IMR-90 (cell line): ENCODE data around the gene KANSL3. TPM values are rescaled to one million over a fixed set of nuclear protein-coding genes. Genes with fewer than 3 reads are reported as not detected.
"Not testable (repeated sequence)": the region's sequence is repeated elsewhere in the genome, so short reads cannot be mapped to it uniquely, and the experiment has no call there.

Experiments
- ATAC-seq: fragments of 200-7000 bp; cut with Tn5 transposase; 2 replicates; pipeline ENCODE4 v1.9.1; 2020; ENCODE audit warnings: low read depth, mild to moderate bottlenecking, moderate library complexity
- BruUV-seq: library from RNA; stranded (reverse); fragments of 400-500 nt; replicated peaks from 2 replicates; lab custom pipeline; 2021; lab: Mats Ljungman, UMichigan
- CTCF ChIA-PET: fragments of 300-600 bp; formaldehyde crosslinking; extraction: SDS; loops from one replicate; lab custom pipeline; 2021; ENCODE audit warnings: antibody characterized with exemption; lab: Yijun Ruan, JAX
- POLR2A ChIA-PET: fragments of 300-600 bp; sonication (Branson Sonifier 250); formaldehyde crosslinking; loops from one replicate; lab custom pipeline; 2022; ENCODE audit warnings: antibody characterized with exemption; ENCODE audit not compliant: unreplicated experiment; lab: Charles Lee
- DNase-seq: peaks from one replicate; pipeline ENCODE4 v3.0.0; 2013
- H2AFZ ChIP-seq: replicated peaks from 2 replicates; pipeline ENCODE3; 2013; ENCODE audit warnings: low read length, mild to moderate bottlenecking; ENCODE audit not compliant: poor library complexity
- H2AK5ac ChIP-seq: 2 replicates; pipeline ENCODE4 v1.6.1; 2013; ENCODE audit warnings: low read depth, low read length, inconsistent platforms
- H2AK9ac ChIP-seq: replicated peaks from 2 replicates; pipeline ENCODE3; 2013; ENCODE audit warnings: mild to moderate bottlenecking, low read depth, low read length, moderate library complexity; ENCODE audit not compliant: poor library complexity
- H2BK120ac ChIP-seq: 2 replicates; pipeline ENCODE4 v1.6.1; 2013; ENCODE audit warnings: low read depth, low read length, inconsistent platforms
- H2BK15ac ChIP-seq: 3 replicates; pipeline ENCODE4 v1.6.1; 2013; ENCODE audit warnings: low read depth, low read length, inconsistent platforms
- H2BK20ac ChIP-seq: 2 replicates; pipeline ENCODE4 v1.6.1; 2013; ENCODE audit warnings: low read depth, mild to moderate bottlenecking, inconsistent platforms, low read length, moderate library complexity
- H2BK5ac ChIP-seq: 2 replicates; pipeline ENCODE4 v1.6.1; 2013; ENCODE audit warnings: mild to moderate bottlenecking, low read depth, low read length, inconsistent platforms; ENCODE audit not compliant: poor library complexity, severe bottlenecking
- H3K14ac ChIP-seq: replicated peaks from 2 replicates; pipeline ENCODE4 v1.6.1; 2013; ENCODE audit warnings: low read depth, low read length, inconsistent platforms
- H3K18ac ChIP-seq: 2 replicates; pipeline ENCODE4 v1.6.1; 2013; ENCODE audit warnings: low read depth, low read length, control low read depth
- H3K23ac ChIP-seq: 2 replicates; pipeline ENCODE4 v1.6.1; 2013; ENCODE audit warnings: low read depth, low read length, inconsistent platforms
- H3K27ac ChIP-seq: 2 replicates; pipeline ENCODE4 v1.5.1; 2013; ENCODE audit warnings: mild to moderate bottlenecking, control low read depth, low read length; ENCODE audit not compliant: insufficient read depth
- H3K27me3 ChIP-seq: 2 replicates; pipeline ENCODE4 v1.6.1; 2013; ENCODE audit warnings: low read length; ENCODE audit not compliant: control insufficient read depth, insufficient read depth
- H3K36me3 ChIP-seq: 2 replicates; pipeline ENCODE4 v1.6.1; 2013; ENCODE audit warnings: low read length, mixed read lengths; ENCODE audit not compliant: control insufficient read depth, insufficient read depth
- H3K4ac ChIP-seq: 2 replicates; pipeline ENCODE4 v1.6.1; 2013; ENCODE audit warnings: low read depth, low read length, inconsistent platforms
- H3K4me1 ChIP-seq: 2 replicates; pipeline ENCODE4 v1.6.1; 2013; ENCODE audit warnings: low read length, mixed read lengths; ENCODE audit not compliant: control insufficient read depth, insufficient read depth
- H3K4me2 ChIP-seq: 2 replicates; pipeline ENCODE4 v1.6.1; 2013; ENCODE audit warnings: low read depth, mild to moderate bottlenecking, control low read depth, low read length, moderate library complexity
- H3K4me3 ChIP-seq: 2 replicates; pipeline ENCODE4 v1.5.1; 2013; ENCODE audit warnings: low read depth, mild to moderate bottlenecking, control low read depth, low read length, moderate library complexity; ENCODE audit not compliant: insufficient read depth
- H3K56ac ChIP-seq: 2 replicates; pipeline ENCODE4 v1.6.1; 2013; ENCODE audit warnings: low read length, inconsistent platforms; ENCODE audit not compliant: insufficient read depth; ENCODE audit errors: extremely low read depth
- H3K79me1 ChIP-seq, 2 experiments: 2 replicates each; pipeline ENCODE4 v1.6.1; 2013; ENCODE audit warnings: low read length in 2 of 2, inconsistent platforms in 1 of 2, low read depth in 1 of 2
- H3K9ac ChIP-seq: 2 replicates; pipeline ENCODE4 v1.6.1; 2013; ENCODE audit warnings: low read depth, low read length, control low read depth
- H3K9me1 ChIP-seq: 2 replicates; pipeline ENCODE4 v1.6.1; 2013; ENCODE audit warnings: low read length, inconsistent platforms; ENCODE audit not compliant: insufficient read depth
- H3K9me3 ChIP-seq: 2 replicates; pipeline ENCODE4 v1.6.1; 2013; ENCODE audit warnings: low read length; ENCODE audit not compliant: control insufficient read depth, insufficient read depth
- H4K20me1 ChIP-seq: 2 replicates; pipeline ENCODE4 v1.6.1; 2013; ENCODE audit warnings: low read length, inconsistent platforms; ENCODE audit not compliant: insufficient read depth
- H4K5ac ChIP-seq: 2 replicates; pipeline ENCODE4 v1.6.1; 2013; ENCODE audit warnings: mild to moderate bottlenecking, low read depth, low read length, control low read depth
- H4K8ac ChIP-seq, 2 experiments: 2 replicates each; pipeline ENCODE4 v1.6.1; 2013; ENCODE audit warnings: low read depth in 2 of 2, low read length in 2 of 2, control low read depth in 1 of 2, inconsistent platforms in 1 of 2
- H4K91ac ChIP-seq: 2 replicates; pipeline ENCODE4 v1.6.1; 2013; ENCODE audit warnings: low read depth, low read length, inconsistent platforms; ENCODE audit not compliant: insufficient read depth
- SMC3 ChIP-seq: fragments of 150-350 bp; IDR thresholded peaks from 2 replicates; pipeline ENCODE4 v1.6.1; 2016; ENCODE audit warnings: low read depth, mild to moderate bottlenecking, antibody characterized with exemption, low read length, moderate library complexity
- WGBS, 2 experiments: methylation state at CpG; one replicate each; pipeline versions ENCODE4 v1.1.5 to v1.1.7; 2013; ENCODE audit warnings: missing lambda C conversion rate in 2 of 2; ENCODE audit not compliant: insufficient read length in 1 of 2; ENCODE audit errors: extremely low coverage in 2 of 2; 5-methylcytosine and 5-hydroxymethylcytosine counted together
- dilution Hi-C: fragments of 300-500 bp; cut with HindIII; formaldehyde crosslinking; loops from one replicate; pipeline ENCODE4 v1.14.3; 2018; ENCODE audit warnings: low sequenced_read_pairs; ENCODE audit not compliant: unreplicated experiment
- in situ Hi-C: fragments of 300-500 bp; cut with MboI; formaldehyde crosslinking; loops from 3 replicates; pipeline ENCODE4 v1.14.3; 2019; ENCODE audit warnings: low sequenced_read_pairs, inconsistent platforms, mixed read lengths
- intact Hi-C: fragments of 100-400 bp; cut with micrococcal nuclease; formaldehyde crosslinking; loops from 2 replicates; pipeline ENCODE4 v1.10.0; 2022
- polyA plus RNA-seq, 3 experiments: library from polyadenylated mRNA; depleted of rRNA; stranded (reverse); fragments of >200 nt; gene quantifications; 2 replicates each; pipeline ENCODE4 v1.2.3, GENCODE V29; 2012; ENCODE audit warnings: low replicate concordance in 1 of 3
- total RNA-seq: library from RNA; depleted of rRNA; stranded (reverse); fragments of >200 nt; gene quantifications from 2 replicates; pipeline ENCODE4 v1.2.3, GENCODE V29; 2012

The KANSL3 gene
- total and polyA plus RNA-seq, 2 of the 4 experiments (the other 2 are of a cell fraction), result 22.2 to 26.3 TPM

GRCh38 chr2:96558061-96558460 lies 80.1 kb downstream of the KANSL3 start:
- no peak overlapping the region for H2AK9ac ChIP-seq
- ChIA-PET POLR2A (no interaction called here), CTCF (no interaction called here)
- H3K4me2 ChIP-seq, result no peak overlapping the region
- no peak overlapping the region for H2AK5ac ChIP-seq
- intact Hi-C loops, result no loop called here
- H3K4me3 ChIP-seq, result no peak overlapping the region
- peaks cover 8% of the 10 kb centered on the region; the same call in 1 of the 2 replicates for H3K9me3 ChIP-seq
- no peaks in the 10 kb centered on the region for H3K4me1 ChIP-seq
- peaks cover 2% of the 10 kb centered on the region; the same call in 1 of the 2 replicates for H3K27me3 ChIP-seq
- H4K5ac ChIP-seq, result no peak overlapping the region
- DNase-seq (no peak), ATAC-seq (no peak)
- H3K18ac ChIP-seq, result no peak overlapping the region
- dilution Hi-C loops, result no loop called here
- H3K36me3 ChIP-seq, result no peaks in the 10 kb centered on the region
- no TSS peak for BruUV-seq
- no peak overlapping the region for H2BK15ac ChIP-seq
- H3K27ac ChIP-seq, result no peak overlapping the region
- no peak overlapping the region for H2BK20ac ChIP-seq
- no peak overlapping the region for H2BK120ac ChIP-seq
- peaks cover 3% of the 10 kb centered on the region; the same call in 1 of the 2 replicates for H3K9me1 ChIP-seq
- H3K79me1 ChIP-seq, result no peaks in the 10 kb centered on the region
- no peak for TF ChIP-seq SMC3
- H4K91ac ChIP-seq, result no peak overlapping the region
- H3K9ac ChIP-seq, result no peak overlapping the region
- no peak overlapping the region for H2BK5ac ChIP-seq
- H3K56ac ChIP-seq, result no peak overlapping the region
- H3K4ac ChIP-seq, result no peak overlapping the region
- no peak overlapping the region for H2AFZ ChIP-seq
- no peak overlapping the region for H4K8ac ChIP-seq
- no peak overlapping the region for H3K23ac ChIP-seq
- H4K20me1 ChIP-seq, result no peaks in the 10 kb centered on the region
- no peak overlapping the region for H3K14ac ChIP-seq
- in situ Hi-C loops, result no loop called here
- 91% methylated on average over 4 of the region's 6 CpGs; no CpG with 5 or more reads in 1 of the 2 experiments for WGBS, 2 experiments

GRCh38 chr2:96557421-96557820 lies 80.7 kb downstream of the KANSL3 start:
- CTCF ChIA-PET, intact Hi-C loops, dilution Hi-C loops, H4K5ac ChIP-seq, POLR2A ChIA-PET, DNase-seq, H2BK20ac ChIP-seq, H3K27ac ChIP-seq, H2AK9ac ChIP-seq, H4K20me1 ChIP-seq, H3K9me3 ChIP-seq, H2BK120ac ChIP-seq, H3K56ac ChIP-seq, H2BK5ac ChIP-seq, H3K4me1 ChIP-seq, H4K8ac ChIP-seq, H3K27me3 ChIP-seq, H3K79me1 ChIP-seq, H3K14ac ChIP-seq, in situ Hi-C loops, H3K4ac ChIP-seq, H3K9me1 ChIP-seq, H3K36me3 ChIP-seq, H3K18ac ChIP-seq, H3K23ac ChIP-seq, H3K4me3 ChIP-seq, H3K4me2 ChIP-seq, H3K9ac ChIP-seq, ATAC-seq, BruUV-seq, H2AFZ ChIP-seq, H2BK15ac ChIP-seq, H4K91ac ChIP-seq, H2AK5ac ChIP-seq: not testable (repeated sequence)
- no CpG with 5 or more reads among the region's 6 CpGs for WGBS, 2 experiments
